Esophagus muscularis mucosa (tissue), 3 donors: ENCODE results near the gene MEGF9.

Experiments used
- POLR2AphosphoS5 ChIP-seq, 2 donors: sonication (generic); formaldehyde crosslinking; IDR thresholded peaks; one replicate each; pipeline ENCODE4 v1.6.1; 2017; ENCODE audit warnings: antibody characterized with exemption in 2 of 2
- TF ChIP-seq, protein P1 (sequence below), 3 experiments: fragments of 200-600 bp in 2 of 3; fragments of 450-650 bp in 1 of 3; sonication (generic) in 2 of 3; IDR thresholded peaks; one replicate each; pipeline ENCODE4 v1.5.1; 2017 to 2019; ENCODE audit warnings: antibody characterized with exemption in 3 of 3, mild to moderate bottlenecking in 2 of 3, moderate library complexity in 1 of 3

DNA sequence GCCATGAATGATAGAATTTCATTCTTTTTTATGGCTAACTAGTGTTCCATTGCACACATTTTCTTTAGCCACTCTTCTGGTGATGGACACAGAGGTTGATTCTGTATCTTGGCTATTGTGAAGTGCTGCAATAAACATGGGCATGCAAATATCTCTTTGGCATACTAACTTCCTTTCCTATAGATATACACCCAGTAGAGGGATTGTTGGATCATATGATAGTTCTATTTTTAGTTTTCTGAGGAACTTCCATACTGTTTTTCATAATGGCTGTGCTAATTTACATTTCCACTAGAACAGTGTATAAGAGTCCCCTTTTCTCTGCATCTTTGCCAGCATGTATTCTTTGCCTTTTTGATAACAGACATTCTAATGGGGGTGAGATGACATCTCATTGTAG is 83.9 kb downstream of the MEGF9 start:
- TF ChIP-seq, protein P1, sequence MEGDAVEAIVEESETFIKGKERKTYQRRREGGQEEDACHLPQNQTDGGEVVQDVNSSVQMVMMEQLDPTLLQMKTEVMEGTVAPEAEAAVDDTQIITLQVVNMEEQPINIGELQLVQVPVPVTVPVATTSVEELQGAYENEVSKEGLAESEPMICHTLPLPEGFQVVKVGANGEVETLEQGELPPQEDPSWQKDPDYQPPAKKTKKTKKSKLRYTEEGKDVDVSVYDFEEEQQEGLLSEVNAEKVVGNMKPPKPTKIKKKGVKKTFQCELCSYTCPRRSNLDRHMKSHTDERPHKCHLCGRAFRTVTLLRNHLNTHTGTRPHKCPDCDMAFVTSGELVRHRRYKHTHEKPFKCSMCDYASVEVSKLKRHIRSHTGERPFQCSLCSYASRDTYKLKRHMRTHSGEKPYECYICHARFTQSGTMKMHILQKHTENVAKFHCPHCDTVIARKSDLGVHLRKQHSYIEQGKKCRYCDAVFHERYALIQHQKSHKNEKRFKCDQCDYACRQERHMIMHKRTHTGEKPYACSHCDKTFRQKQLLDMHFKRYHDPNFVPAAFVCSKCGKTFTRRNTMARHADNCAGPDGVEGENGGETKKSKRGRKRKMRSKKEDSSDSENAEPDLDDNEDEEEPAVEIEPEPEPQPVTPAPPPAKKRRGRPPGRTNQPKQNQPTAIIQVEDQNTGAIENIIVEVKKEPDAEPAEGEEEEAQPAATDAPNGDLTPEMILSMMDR (IDR thresholded peaks at IDR 0.05), result no peak
- TF ChIP-seq POLR2AphosphoS5 (IDR thresholded peaks at IDR 0.05), result no peak
